K562 (cell line): ENCODE data around the gene MYH7. TPM values are rescaled to one million over a fixed set of nuclear protein-coding genes. Genes with fewer than 3 reads are reported as not detected.

Experiments used
- E2F6 ChIP-seq, 2 experiments: IDR thresholded peaks; 2 replicates each; pipeline ENCODE4 v1.6.1; 2011; ENCODE audit warnings: borderline replicate concordance in 1 of 2, control low read depth in 1 of 2, low read depth in 1 of 2, low read length in 1 of 2, mild to moderate bottlenecking in 1 of 2, mixed read lengths in 1 of 2, moderate library complexity in 1 of 2; ENCODE audit not compliant: insufficient read depth in 1 of 2, insufficient read length in 1 of 2, poor library complexity in 1 of 2, severe bottlenecking in 1 of 2; ENCODE audit errors: extremely low read depth in 1 of 2
- EGR1 ChIP-seq: fragments of 450-650 bp; conservative IDR thresholded peaks from 2 replicates; pipeline ENCODE4 v1.6.1; 2017; ENCODE audit warnings: mild to moderate bottlenecking
- ETV5 ChIP-seq: sonication (generic); formaldehyde crosslinking; IDR thresholded peaks from 2 replicates; pipeline ENCODE4 v1.4.0; 2020; ENCODE audit warnings: low read depth, mild to moderate bottlenecking, missing genetic modification reagents
- VEZF1 ChIP-seq: fragments of 200-800 bp; sonication (Bioruptor generic); IDR thresholded peaks from 2 replicates; pipeline ENCODE4 v1.6.1; 2017; ENCODE audit warnings: missing genetic modification characterization, missing compliant biosample characterization
- polyA plus RNA-seq, 8 experiments: library from polyadenylated mRNA; depleted of rRNA in 4 of 8; stranded (reverse) in 5 of 8; unstranded in 3 of 8; fragments of >200 nt; fragmentation: Nextera tagmentation in 2 of 8; fragmentation: Illumina TruSeq in 1 of 8; extraction: Ambion mirVana in 2 of 8; extraction: Trizol in 1 of 8; gene quantifications; 2 replicates each; pipeline versions ENCODE4 v1.2.1 to v1.2.3, GENCODE V29; 2011 to 2014; ENCODE audit warnings: inconsistent platforms in 1 of 8, missing spikeins in 1 of 8
- total RNA-seq, 7 experiments: library from RNA; depleted of rRNA in 6 of 7; stranded (reverse); fragments of >200 nt in 6 of 7; fragmentation: Illumina TruSeq in 2 of 7; extraction: Trizol in 2 of 7; gene quantifications; 2 replicates each; pipeline versions ENCODE4 v1.2.1 to v1.2.3, GENCODE V29; 2011 to 2021; ENCODE audit warnings: low replicate concordance in 1 of 7

The MYH7 gene
- total and polyA plus RNA-seq, 9 of the 15 experiments (the other 6 are each of a cell fraction or from before 2014, with no cell fraction given): not detected

GRCh38 chr14:23438101-23438971 lies 2.9 kb upstream of the MYH7 start (continued):
- TF ChIP-seq E2F6 (IDR thresholded peaks at IDR 0.05; ENCODE audit: borderline replicate concordance in 1 of 2, extremely low read depth in 1 of 2, insufficient read depth in 1 of 2, insufficient read length in 1 of 2, low read depth in 1 of 2, low read length in 1 of 2, poor library complexity in 1 of 2, severe bottlenecking in 1 of 2) (peak in 1 of 2 experiments; percentile 40), VEZF1 (CRISPR knock-in tag) (peak; percentile 72), ETV5 (CRISPR knock-in tag) (0 out of 2 replicates have a peak, but pooled peaks have one; percentile 21), EGR1 (no peak)
